OCI-LY7 (cell line): ENCODE results near the gene PSMA7. TPM values are rescaled to one million over a fixed set of nuclear protein-coding genes. Genes with fewer than 3 reads are reported as not detected.

Experiments
- BruUV-seq: library from RNA; stranded (reverse); fragments of 400-500 nt; replicated peaks from 2 replicates; lab custom pipeline; 2021; lab: Mats Ljungman, UMichigan
- CTCF ChIA-PET: fragments of 300-600 bp; sonication (Branson Sonifier 250); formaldehyde crosslinking; loops from one replicate; lab custom pipeline; 2022; ENCODE audit warnings: antibody characterized with exemption; ENCODE audit not compliant: unreplicated experiment; lab: Charles Lee
- POLR2A ChIA-PET: fragments of 300-600 bp; sonication (Branson Sonifier 250); formaldehyde crosslinking; loops from one replicate; lab custom pipeline; 2022; ENCODE audit warnings: antibody characterized with exemption; lab: Charles Lee
- DNase-seq: peaks from one replicate; pipeline ENCODE4 v3.0.0-alpha.2; 2015; ENCODE audit warnings: low spot score
- H2AFZ ChIP-seq: fragments of 200-600 bp; sonication (generic), shearing (Covaris generic); 2 replicates; pipeline ENCODE4 v1.6.1; 2014; ENCODE audit warnings: mild to moderate bottlenecking, antibody characterized with exemption, low read length, moderate library complexity
- H3K27ac ChIP-seq: fragments of 200-600 bp; sonication (generic); 2 replicates; pipeline ENCODE4 v1.5.1; 2014; ENCODE audit warnings: mixed run types, low read depth, mild to moderate bottlenecking, moderate library complexity, low read length, inconsistent platforms; ENCODE audit not compliant: poor library complexity, severe bottlenecking
- H3K36me3 ChIP-seq: fragments of 200-600 bp; sonication (generic); 2 replicates; pipeline ENCODE4 v1.6.1; 2014; ENCODE audit warnings: mild to moderate bottlenecking, antibody characterized with exemption, low read length, moderate library complexity, mixed read lengths; ENCODE audit not compliant: insufficient read depth
- H3K4me1 ChIP-seq: fragments of 200-600 bp; sonication (generic); 2 replicates; pipeline ENCODE4 v1.5.1; 2014; ENCODE audit warnings: mild to moderate bottlenecking, low read length; ENCODE audit not compliant: insufficient read depth, poor library complexity, severe bottlenecking
- H3K4me2 ChIP-seq: fragments of 200-600 bp; sonication (generic); 2 replicates; pipeline ENCODE4 v1.6.1; 2014; ENCODE audit warnings: mild to moderate bottlenecking, low read length
- H3K4me3 ChIP-seq: fragments of 200-600 bp; sonication (generic); 2 replicates; pipeline ENCODE4 v1.5.1; 2014; ENCODE audit warnings: mild to moderate bottlenecking, low read depth, low read length; ENCODE audit not compliant: poor library complexity, severe bottlenecking
- H3K79me2 ChIP-seq: fragments of 200-600 bp; sonication (generic); 2 replicates; pipeline ENCODE4 v1.6.1; 2016; ENCODE audit warnings: low read depth, mild to moderate bottlenecking, low read length, moderate library complexity, mixed read lengths; ENCODE audit not compliant: insufficient read depth
- H3K9me2 ChIP-seq: fragments of 200-600 bp; sonication (generic); 2 replicates; pipeline ENCODE4 v1.6.1; 2016; ENCODE audit warnings: mild to moderate bottlenecking, low read length, mixed read lengths; ENCODE audit not compliant: insufficient read depth
- H3K9me3 ChIP-seq: fragments of 200-600 bp; sonication (generic); 2 replicates; pipeline ENCODE4 v1.6.1; 2014; ENCODE audit warnings: mild to moderate bottlenecking, mixed run types, low read length, mixed read lengths
- H4K20me1 ChIP-seq: fragments of 200-600 bp; sonication (generic); 2 replicates; pipeline ENCODE4 v1.6.1; 2014; ENCODE audit warnings: mild to moderate bottlenecking, antibody characterized with exemption, low read length, moderate library complexity, mixed read lengths; ENCODE audit not compliant: insufficient read depth
- CTCF ChIP-seq: fragments of 200-600 bp; sonication (generic); conservative IDR thresholded peaks from 2 replicates; pipeline ENCODE4 v1.5.1; 2014; ENCODE audit warnings: mild to moderate bottlenecking, antibody characterized with exemption, low read length, moderate library complexity, mixed read lengths
- EZH2phosphoT487 ChIP-seq: fragments of 200-600 bp; sonication (generic); IDR thresholded peaks from 2 replicates; pipeline ENCODE4 v1.6.1; 2018; ENCODE audit warnings: low read depth, borderline replicate concordance, mild to moderate bottlenecking, mixed run types, antibody characterized with exemption, low read length, moderate library complexity, mixed read lengths
- intact Hi-C: fragments of 100-400 bp; cut with micrococcal nuclease; formaldehyde crosslinking; loops from one replicate; pipeline ENCODE4 v1.10.0; 2022; ENCODE audit not compliant: unreplicated experiment
- total RNA-seq, 2 experiments: library from RNA; depleted of rRNA in 1 of 2; stranded (reverse); fragments of >200 nt in 1 of 2; shearing (Covaris generic) in 1 of 2; gene quantifications; 2 replicates each; pipeline ENCODE4 v1.2.3, GENCODE V29; 2014 to 2022

Gene PSMA7
- total RNA-seq, 2 experiments from 2014 or later = 247 to 266 TPM

GRCh38 chr20:62177307-62177706 is 34.1 kb upstream of the PSMA7 start:
- Histone ChIP-seq H3K4me2 (no peak overlapping the region), H4K20me1 (no peaks in the 10 kb centered on the region), H3K4me3 (no peak overlapping the region), H2AFZ (no peak overlapping the region), H3K36me3 (peaks cover 4% of the 10 kb centered on the region; the same call in 1 of the 2 replicates), H3K9me3 (no peaks in the 10 kb centered on the region), H3K4me1 (peaks cover 8% of the 10 kb centered on the region), H3K27ac (no peak overlapping the region), H3K79me2 (peaks cover 6% of the 10 kb centered on the region; the same call in 1 of the 2 replicates), H3K9me2 (no peaks in the 10 kb centered on the region)
- TF ChIP-seq EZH2phosphoT487 = no peak
- TF ChIP-seq CTCF = no peak
- no TSS peak for BruUV-seq
- DNase-seq = no peak
- ChIA-PET CTCF (no interaction called here), POLR2A (no interaction called here)
- intact Hi-C loops = no loop called here

GRCh38 chr20:62176866-62177265 is 33.7 kb upstream of the PSMA7 start:
- H3K4me2 ChIP-seq = no peak overlapping the region
- intact Hi-C loops = no loop called here
- ChIA-PET CTCF (interaction anchor here (0.6 kb wide), 1 partner anchor 107 kb away, joined by 3 read pairs; no protein-coding TSS in a partner anchor), POLR2A (no interaction called here)
- H3K79me2 ChIP-seq = peaks cover 2% of the 10 kb centered on the region; the same call in 1 of the 2 replicates
- no TSS peak for BruUV-seq
- DNase-seq = no peak
- H4K20me1 ChIP-seq = no peaks in the 10 kb centered on the region
- H2AFZ ChIP-seq = no peak overlapping the region
- peaks cover 6% of the 10 kb centered on the region for H3K4me1 ChIP-seq
- TF ChIP-seq EZH2phosphoT487 (no peak), CTCF (no peak)
- H3K36me3 ChIP-seq = peaks cover 4% of the 10 kb centered on the region; the same call in 1 of the 2 replicates
- no peaks in the 10 kb centered on the region for H3K9me3 ChIP-seq
- no peaks in the 10 kb centered on the region for H3K9me2 ChIP-seq
- H3K4me3 ChIP-seq = no peak overlapping the region
- no peak overlapping the region for H3K27ac ChIP-seq

- POLR2A ChIA-PET = interaction anchor here (1.1 kb wide), 1 partner anchor 9 kb away, joined by 3 read pairs; no protein-coding TSS in a partner anchor
- peaks cover 4% of the 10 kb centered on the region; the same call in 1 of the 2 replicates for H3K36me3 ChIP-seq
- intact Hi-C loops = no loop called here
- CTCF ChIA-PET = no interaction called here
- no peaks in the 10 kb centered on the region for H3K4me1 ChIP-seq
- no peak overlapping the region for H3K4me3 ChIP-seq
- DNase-seq = no peak
- TF ChIP-seq CTCF = no peak
- no peak for TF ChIP-seq EZH2phosphoT487
- H2AFZ ChIP-seq = no peak overlapping the region
- H3K4me2 ChIP-seq = no peak overlapping the region
- H4K20me1 ChIP-seq = no peaks in the 10 kb centered on the region
- BruUV-seq = no TSS peak
- H3K9me3 ChIP-seq = no peaks in the 10 kb centered on the region
- H3K79me2 ChIP-seq = no peaks in the 10 kb centered on the region
- no peak overlapping the region for H3K27ac ChIP-seq
- no peaks in the 10 kb centered on the region for H3K9me2 ChIP-seq
These were observed 32.5 kb upstream of the PSMA7 start for GRCh38 chr20:62175711-62176110.
